GM13976 (cell line): Measurements from ENCODE around the gene DPYSL4.

Experiments used
- DNase-seq: peaks from one replicate; pipeline ENCODE4 v3.0.0; 2012; ENCODE audit warnings: low spot score
- CTCF ChIP-seq: IDR thresholded peaks from 2 replicates; pipeline ENCODE4 v1.5.1; 2012; ENCODE audit warnings: borderline replicate concordance, mild to moderate bottlenecking; ENCODE audit not compliant: insufficient read depth; ENCODE audit errors: extremely low read depth, missing control alignments, control extremely low read depth
- in situ Hi-C: fragments of 300-500 bp; cut with MboI; formaldehyde crosslinking; loops from one replicate; pipeline ENCODE4 v1.12.0; 2022; ENCODE audit warnings: low sequenced_read_pairs, mixed read lengths, inconsistent platforms; ENCODE audit not compliant: unreplicated experiment

The DPYSL4 gene

GRCh38 chr10:132206806-132207535, 20.2 kb downstream of the DPYSL4 start:
- in situ Hi-C loops, result loop anchor here (25.0 kb wide), 1 partner anchor 430 kb away; no protein-coding TSS in a partner anchor
- TF ChIP-seq CTCF, result no peak
- DNase-seq, result no peak

GRCh38 chr10:132207536-132208461, 21.1 kb downstream of the DPYSL4 start:
- no peak for DNase-seq
- TF ChIP-seq CTCF, result no peak
- in situ Hi-C loops, result loop anchor here (25.0 kb wide), 1 partner anchor 430 kb away; no protein-coding TSS in a partner anchor

GRCh38 chr10:132208462-132209050, 21.8 kb downstream of the DPYSL4 start:
- TF ChIP-seq CTCF, result no peak
- no peak for DNase-seq
- in situ Hi-C loops, result loop anchor here (25.0 kb wide), 1 partner anchor 429 kb away; no protein-coding TSS in a partner anchor

- TF ChIP-seq CTCF, result no peak
- DNase-seq, result no peak
- in situ Hi-C loops, result loop anchor here (25.0 kb wide), 1 partner anchor 428 kb away; no protein-coding TSS in a partner anchor
Observed at GRCh38 chr10:132209130-132209529, 22.4 kb downstream of the DPYSL4 start.

- no peak for DNase-seq
- in situ Hi-C loops, result loop anchor here (25.0 kb wide), 1 partner anchor 427 kb away; no protein-coding TSS in a partner anchor
- TF ChIP-seq CTCF, result no peak
Observed at GRCh38 chr10:132209978-132210530, 23.3 kb downstream of the DPYSL4 start.

- no peak for TF ChIP-seq CTCF
- in situ Hi-C loops, result loop anchor here (25.0 kb wide), 1 partner anchor 427 kb away; no protein-coding TSS in a partner anchor
- DNase-seq, result no peak
Observed at GRCh38 chr10:132210766-132211165, 24.0 kb downstream of the DPYSL4 start.
